HepG2 (cell line): ENCODE measurements around the gene TMEM86B. TPM values are rescaled to one million over a fixed set of nuclear protein-coding genes. Genes with fewer than 3 reads are reported as not detected.
A peak's percentile ranks its signal among the peaks of the same experiment; 100 is the strongest.

Source experiments
- ARID2 ChIP-seq: sonication (generic); formaldehyde crosslinking; IDR thresholded peaks from 2 replicates; pipeline ENCODE4 v1.8.1; 2022; ENCODE audit warnings: mild to moderate bottlenecking, missing genetic modification reagents, borderline replicate concordance
- CBX1 ChIP-seq: IDR thresholded peaks from one replicate; pipeline ENCODE4 v1.6.1; 2016; ENCODE audit warnings: antibody characterized with exemption, low read depth
- FOSL2 ChIP-seq: sonication (generic); formaldehyde crosslinking; IDR thresholded peaks from 2 replicates; pipeline ENCODE4 v1.4.0; 2020; ENCODE audit warnings: missing genetic modification reagents
- FOXK1 ChIP-seq: sonication (generic); formaldehyde crosslinking; IDR thresholded peaks from 2 replicates; pipeline ENCODE4 v1.4.0; 2020; ENCODE audit warnings: low read depth, missing genetic modification reagents, borderline replicate concordance
- GATAD1 ChIP-seq: IDR thresholded peaks from 2 replicates; pipeline ENCODE4 v1.6.1; 2016; ENCODE audit warnings: missing genetic modification reagents, missing compliant biosample characterization
- KIAA2018 ChIP-seq: sonication (generic); formaldehyde crosslinking; IDR thresholded peaks from 2 replicates; pipeline ENCODE4 v1.5.0; 2020; ENCODE audit warnings: mild to moderate bottlenecking, missing genetic modification reagents, borderline replicate concordance
- MAF1 ChIP-seq: sonication (generic); formaldehyde crosslinking; IDR thresholded peaks from 2 replicates; pipeline ENCODE4 v1.5.0; 2020; ENCODE audit warnings: missing genetic modification reagents, borderline replicate concordance
- NFATC3 ChIP-seq: sonication (generic); formaldehyde crosslinking; IDR thresholded peaks from 2 replicates; pipeline ENCODE4 v1.5.1; 2020; ENCODE audit warnings: mild to moderate bottlenecking, missing genetic modification reagents
- RCOR2 ChIP-seq: IDR thresholded peaks from 2 replicates; pipeline ENCODE4 v1.6.1; 2016; ENCODE audit warnings: missing biosample characterization, missing genetic modification reagents
- RXRB ChIP-seq: IDR thresholded peaks from 2 replicates; pipeline ENCODE4 v1.6.1; 2016; ENCODE audit warnings: borderline replicate concordance, missing genetic modification reagents, missing compliant biosample characterization
- SOX13 ChIP-seq, 3 experiments: fragments of 450-650 bp in 1 of 3; sonication (generic) in 1 of 3; formaldehyde crosslinking in 1 of 3; IDR thresholded peaks in 2 of 3; conservative IDR thresholded peaks in 1 of 3; 2 replicates each; pipeline versions ENCODE4 v1.5.0 to v1.6.1; 2016 to 2020; ENCODE audit warnings: antibody characterized with exemption in 1 of 3, mild to moderate bottlenecking in 1 of 3, missing compliant biosample characterization in 1 of 3, missing genetic modification reagents in 1 of 3, moderate library complexity in 1 of 3
- SRY ChIP-seq: sonication (generic); formaldehyde crosslinking; IDR thresholded peaks from 2 replicates; pipeline ENCODE4 v1.8.0; 2022; ENCODE audit warnings: mild to moderate bottlenecking, missing genetic modification reagents
- SUZ12 ChIP-seq: fragments of 150-350 bp; IDR thresholded peaks from 2 replicates; pipeline ENCODE4 v1.6.1; 2014; ENCODE audit warnings: low read depth, low read length
- TEAD3 ChIP-seq: optimal IDR thresholded peaks from 2 replicates; pipeline ENCODE3; 2016; ENCODE audit warnings: borderline replicate concordance
- ZBTB1 ChIP-seq: sonication (generic); formaldehyde crosslinking; IDR thresholded peaks from 2 replicates; pipeline ENCODE4 v1.4.0; 2020; ENCODE audit warnings: missing genetic modification reagents, borderline replicate concordance
- ZBTB3 ChIP-seq: sonication (generic); formaldehyde crosslinking; IDR thresholded peaks from 2 replicates; pipeline ENCODE4 v1.4.0; 2020; ENCODE audit warnings: low read depth, mild to moderate bottlenecking, moderate library complexity, missing genetic modification reagents, borderline replicate concordance
- ZNF432 ChIP-seq: sonication (generic); formaldehyde crosslinking; IDR thresholded peaks from 2 replicates; pipeline ENCODE4 v1.5.0; 2020; ENCODE audit warnings: missing genetic modification reagents, mild to moderate bottlenecking, borderline replicate concordance
- polyA plus RNA-seq, 8 experiments: library from polyadenylated mRNA; depleted of rRNA in 3 of 8; stranded (reverse) in 7 of 8; unstranded in 1 of 8; fragments of >200 nt; fragmentation: Illumina TruSeq in 4 of 8; extraction: Trizol in 4 of 8; gene quantifications; 2 replicates each; pipeline versions ENCODE4 v1.2.1 to v1.2.3, GENCODE V29; 2011 to 2016; ENCODE audit warnings: low read depth in 4 of 8, missing spikeins in 1 of 8, mixed read lengths in 1 of 8; ENCODE audit not compliant: insufficient read depth in 1 of 8
- total RNA-seq, 5 experiments: library from RNA; depleted of rRNA; stranded (reverse); fragments of >200 nt; fragmentation: Illumina TruSeq; extraction: Trizol; gene quantifications; 2 replicates each; pipeline ENCODE4 v1.2.3, GENCODE V29; 2016; ENCODE audit warnings: low read depth in 1 of 5
- TF ChIP-seq, protein P1 (sequence below): sonication (generic); formaldehyde crosslinking; IDR thresholded peaks from 2 replicates; pipeline ENCODE4 v1.5.1; 2020; ENCODE audit warnings: missing genetic modification reagents, mild to moderate bottlenecking, borderline replicate concordance

Gene TMEM86B
- total and polyA plus RNA-seq, 2 of the 13 experiments (the other 11 are each of a cell fraction or from before 2014, with no cell fraction given), result 7.7 to 9.6 TPM

DNA sequence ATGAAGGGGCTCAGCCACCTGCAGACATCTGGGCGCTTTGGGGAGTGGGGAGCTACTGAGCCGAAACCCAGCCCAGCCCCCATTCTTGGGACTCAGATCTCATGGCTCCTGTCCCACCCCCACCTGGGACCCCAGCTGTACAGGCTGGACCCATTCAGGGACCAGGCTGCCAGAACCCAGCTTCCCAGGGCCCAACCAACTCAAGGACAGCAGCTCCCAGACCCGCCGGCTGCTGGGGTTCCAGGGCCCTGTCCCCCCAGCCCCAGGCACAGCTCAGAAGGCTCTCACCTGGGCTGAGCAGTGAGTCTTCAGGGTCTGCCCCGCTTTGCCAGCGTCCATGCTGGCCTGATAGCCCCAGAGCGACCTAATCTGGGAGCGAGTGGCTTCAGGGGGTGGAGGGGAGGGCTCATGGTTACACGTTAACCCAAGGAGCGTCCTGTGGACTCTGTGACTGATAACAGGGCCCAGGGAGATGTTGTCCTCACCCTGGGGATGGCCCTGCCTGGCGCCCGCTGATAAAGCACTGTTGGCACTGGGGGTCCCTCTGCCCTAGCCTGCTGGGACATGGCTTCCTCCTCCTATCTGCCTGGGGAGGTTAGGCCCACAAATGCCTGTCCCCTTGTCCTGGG, at the start of gene TMEM86B (continued):
- TF ChIP-seq TEAD3 (CRISPR knock-in tag), result peak; percentile 39
- TF ChIP-seq, protein P1, sequence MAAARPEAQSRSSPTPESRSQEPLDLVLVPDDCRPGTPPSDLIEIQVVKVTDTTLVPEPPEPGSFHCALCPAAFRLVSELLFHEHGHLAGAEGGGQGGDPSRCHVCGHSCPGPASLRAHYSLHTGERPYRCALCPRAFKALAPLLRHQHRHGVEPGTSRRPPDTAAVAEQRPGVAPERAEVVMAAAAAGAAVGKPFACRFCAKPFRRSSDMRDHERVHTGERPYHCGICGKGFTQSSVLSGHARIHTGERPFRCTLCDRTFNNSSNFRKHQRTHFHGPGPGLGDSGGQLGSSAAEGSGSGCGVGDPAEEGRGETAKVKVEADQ (CRISPR knock-in tag), result no peak
- peak; percentile 44; the same call in 1 of the 2 replicates for TF ChIP-seq FOSL2 (CRISPR knock-in tag)
- TF ChIP-seq ARID2 (CRISPR knock-in tag), result no peak
- TF ChIP-seq RCOR2 (CRISPR knock-in tag), result no peak
- no peak for TF ChIP-seq NFATC3 (CRISPR knock-in tag)
- TF ChIP-seq SRY (CRISPR knock-in tag), result no peak
- TF ChIP-seq SUZ12, result no peak
- TF ChIP-seq GATAD1 (CRISPR knock-in tag), result 0 out of 2 replicates have a peak, but pooled peaks have one; percentile 24
- no peak for TF ChIP-seq ZNF432 (CRISPR knock-in tag)
- TF ChIP-seq ZBTB1, result no peak
- TF ChIP-seq FOXK1 (CRISPR knock-in tag), result no peak
- no peak for TF ChIP-seq CBX1
- TF ChIP-seq SOX13 (IDR thresholded peaks at IDR 0.05), result no peak
- TF ChIP-seq SOX13 (CRISPR knock-in tag; conservative IDR thresholded peaks at IDR 0.05 in 1 of 2, IDR thresholded peaks at IDR 0.05 in 1 of 2), result 0 out of 4 replicates have a peak, but pooled peaks of 1 of the 2 experiments have one; percentile 39
- TF ChIP-seq RXRB (CRISPR knock-in tag), result peak; percentile 78
- TF ChIP-seq ZBTB3 (CRISPR knock-in tag), result no peak
- no peak for TF ChIP-seq KIAA2018 (CRISPR knock-in tag)
- TF ChIP-seq MAF1 (CRISPR knock-in tag), result no peak
